ENCODE data around the gene SLC38A10.

Gene SLC38A10

GRCh38 chr17:81295031-81295675 is at the start of gene SLC38A10:
Gene SLC38A10 (minus strand): TSS chr17:81295307. CDS start chr17:81294921, 386 bp downstream.
- TF ChIP-seq CTCF (IDR thresholded peaks at IDR 0.05; ENCODE audit: insufficient read depth, low read length, missing control alignments) = no peak
- POLR2A ChIA-PET = interaction anchor here (0.6 to 1.3 kb wide), 7 partner anchors 9 to 218 kb away, joined by 3 to 5 read pairs (median 3); partner anchors contain the start of genes ACTG1 and BAHCC1
- peak within 1 kb of the TSS; percentile 85 for H3K4me3 ChIP-seq (ENCODE audit: low read depth, low read length)
- DNase-seq (ENCODE audit: low read depth, low spot score) = no peak
- CTCF ChIA-PET = interaction anchor here (0.9 to 3.0 kb wide), 7 partner anchors 8 to 190 kb away, joined by 4 to 17 read pairs (median 5); partner anchors contain the start of gene BAHCC1

GRCh38 chr17:81342269-81343070 is 47.4 kb upstream of the SLC38A10 start:
- POLR2A ChIA-PET = interaction anchor here (0.6 to 2.1 kb wide), 5 partner anchors 47 to 59 kb away, joined by 3 to 8 read pairs (median 4); partner anchors contain the start of genes BAHCC1 and SLC38A10
- no peak for TF ChIP-seq CTCF (IDR thresholded peaks at IDR 0.05; ENCODE audit: insufficient read depth, low read length, missing control alignments)
- no peak for DNase-seq (ENCODE audit: low read depth, low spot score)
- peak overlapping the region; percentile 93 for H3K4me3 ChIP-seq (ENCODE audit: low read depth, low read length)
- CTCF ChIA-PET = interaction anchor here (0.7 to 1.7 kb wide), 4 partner anchors 50 to 142 kb away, joined by 3 to 5 read pairs (median 4); no protein-coding TSS in a partner anchor

GRCh38 chr17:81341516-81342268 is 46.6 kb upstream of the SLC38A10 start:
- POLR2A ChIA-PET = interaction anchor here (0.6 to 2.1 kb wide), 5 partner anchors 47 to 60 kb away, joined by 3 to 8 read pairs (median 4); partner anchors contain the start of genes BAHCC1 and SLC38A10
- peak overlapping the region; percentile 93 for H3K4me3 ChIP-seq (ENCODE audit: low read depth, low read length)
- DNase-seq (ENCODE audit: low read depth, low spot score) = no peak
- CTCF ChIA-PET = interaction anchor here (0.7 to 1.7 kb wide), 5 partner anchors 50 to 143 kb away, joined by 3 to 5 read pairs (median 4); no protein-coding TSS in a partner anchor
- TF ChIP-seq CTCF (IDR thresholded peaks at IDR 0.05; ENCODE audit: insufficient read depth, low read length, missing control alignments) = no peak

GRCh38 chr17:81340607-81341515 is 45.8 kb upstream of the SLC38A10 start:
- ChIA-PET CTCF (interaction anchor here (0.6 to 1.7 kb wide), 4 partner anchors 26 to 143 kb away, joined by 3 to 5 read pairs (median 4); no protein-coding TSS in a partner anchor), POLR2A (interaction anchor here (1.0 to 2.1 kb wide), 3 partner anchors 56 to 61 kb away, joined by 3 to 8 read pairs (median 4); no protein-coding TSS in a partner anchor)
- TF ChIP-seq CTCF (IDR thresholded peaks at IDR 0.05; ENCODE audit: insufficient read depth, low read length, missing control alignments) = no peak
- H3K4me3 ChIP-seq (ENCODE audit: low read depth, low read length) = peak overlapping the region; percentile 93
- DNase-seq (ENCODE audit: low read depth, low spot score) = no peak

GRCh38 chr17:81339534-81340296 is 44.6 kb upstream of the SLC38A10 start:
- POLR2A ChIA-PET = no interaction called here

More at GRCh38 chr17:81339534-81340296, 44.6 kb upstream of the SLC38A10 start:
- CTCF ChIA-PET = no interaction called here
- DNase-seq (ENCODE audit: low read depth, low spot score) = no peak
- TF ChIP-seq CTCF (IDR thresholded peaks at IDR 0.05; ENCODE audit: insufficient read depth, low read length, missing control alignments) = no peak
- no peak overlapping the region for H3K4me3 ChIP-seq (ENCODE audit: low read depth, low read length)

Measured in AG04449 (cell line).